ENCODE measurements around the gene EEF1A2.

Gene EEF1A2

GRCh38 chr20:63487116-63487764 is 11.6 kb downstream of the EEF1A2 start:
- H3K56ac ChIP-seq (ENCODE audit: low read length): peak overlapping the region; percentile 34
- H3K79me1 ChIP-seq (ENCODE audit: low read length): no peaks in the 10 kb centered on the region
- H3K9ac ChIP-seq (ENCODE audit: low read length): no peak overlapping the region

GRCh38 chr20:63486300-63486855 is 12.5 kb downstream of the EEF1A2 start:
- H3K4me1 ChIP-seq (ENCODE audit: control insufficient read depth, low read depth, low read length): no peaks in the 10 kb centered on the region

More at GRCh38 chr20:63487116-63487764, 11.6 kb downstream of the EEF1A2 start:
- Histone ChIP-seq H2AK5ac (ENCODE audit: low read length) (no peak overlapping the region), H3K4me2 (ENCODE audit: low read length) (no peak overlapping the region), H3K36me3 (ENCODE audit: control insufficient read depth, insufficient read depth, low read length) (no peaks in the 10 kb centered on the region), H2BK5ac (ENCODE audit: low read length) (no peak overlapping the region), H3K4ac (ENCODE audit: low read depth, low read length) (no peak overlapping the region), H2BK120ac (ENCODE audit: low read depth, low read length) (no peak overlapping the region), H2BK15ac (replicated peaks; ENCODE audit: low read depth) (no peak overlapping the region), H3K23ac (ENCODE audit: low read length) (no peak overlapping the region), H3K27me3 (ENCODE audit: insufficient read depth, low read length, poor library complexity) (peaks cover 8% of the 10 kb centered on the region), H4K5ac (ENCODE audit: low read length) (no peak overlapping the region), H3K18ac (ENCODE audit: low read length) (no peak overlapping the region), H4K8ac (ENCODE audit: low read depth, low read length) (no peak overlapping the region), H3K4me1 (ENCODE audit: control insufficient read depth, low read depth, low read length) (no peaks in the 10 kb centered on the region), H3K27ac (ENCODE audit: low read depth, low read length) (no peak overlapping the region), H3K79me2 (ENCODE audit: control insufficient read depth, insufficient read depth, low read length) (no peaks in the 10 kb centered on the region), H3K4me3 (ENCODE audit: low read length) (no peak overlapping the region)
- DNase-seq: no peak
- no CpG with 5 or more reads among the region's 14 CpGs for WGBS (ENCODE audit: extremely low coverage, insufficient coverage, low lambda C conversion rate)

GRCh38 chr20:63484651-63485403 is 14.1 kb downstream of the EEF1A2 start:
- H3K27me3 ChIP-seq (ENCODE audit: insufficient read depth, low read length, poor library complexity): peaks cover 8% of the 10 kb centered on the region
- no CpG with 5 or more reads among the region's 18 CpGs for WGBS (ENCODE audit: extremely low coverage, insufficient coverage, low lambda C conversion rate)

More at GRCh38 chr20:63486300-63486855, 12.5 kb downstream of the EEF1A2 start:
- H3K4ac ChIP-seq (ENCODE audit: low read depth, low read length): no peak overlapping the region
- H3K56ac ChIP-seq (ENCODE audit: low read length): no peak overlapping the region
- no peak overlapping the region for H3K27ac ChIP-seq (ENCODE audit: low read depth, low read length)
- no peak overlapping the region for H3K4me3 ChIP-seq (ENCODE audit: low read length)
- DNase-seq: no peak
- H3K79me2 ChIP-seq (ENCODE audit: control insufficient read depth, insufficient read depth, low read length): no peaks in the 10 kb centered on the region
- no peak overlapping the region for H3K4me2 ChIP-seq (ENCODE audit: low read length)
- no peak overlapping the region for H2BK15ac ChIP-seq (replicated peaks; ENCODE audit: low read depth)
- H3K27me3 ChIP-seq (ENCODE audit: insufficient read depth, low read length, poor library complexity): peaks cover 8% of the 10 kb centered on the region
- no peak overlapping the region for H3K18ac ChIP-seq (ENCODE audit: low read length)
- H3K79me1 ChIP-seq (ENCODE audit: low read length): no peaks in the 10 kb centered on the region
- H4K8ac ChIP-seq (ENCODE audit: low read depth, low read length): no peak overlapping the region
- no peak overlapping the region for H3K23ac ChIP-seq (ENCODE audit: low read length)
- H2AK5ac ChIP-seq (ENCODE audit: low read length): no peak overlapping the region
- no peak overlapping the region for H2BK120ac ChIP-seq (ENCODE audit: low read depth, low read length)
- no peak overlapping the region for H3K9ac ChIP-seq (ENCODE audit: low read length)
- no peaks in the 10 kb centered on the region for H3K36me3 ChIP-seq (ENCODE audit: control insufficient read depth, insufficient read depth, low read length)
- H2BK5ac ChIP-seq (ENCODE audit: low read length): no peak overlapping the region
- no peak overlapping the region for H4K5ac ChIP-seq (ENCODE audit: low read length)
- no CpG with 5 or more reads among the region's 17 CpGs for WGBS (ENCODE audit: extremely low coverage, insufficient coverage, low lambda C conversion rate)

GRCh38 chr20:63484236-63484635 is 14.6 kb downstream of the EEF1A2 start:
- H3K4me2 ChIP-seq (ENCODE audit: low read length): no peak overlapping the region
- H4K8ac ChIP-seq (ENCODE audit: low read depth, low read length): no peak overlapping the region
- no peaks in the 10 kb centered on the region for H3K36me3 ChIP-seq (ENCODE audit: control insufficient read depth, insufficient read depth, low read length)
- H3K9ac ChIP-seq (ENCODE audit: low read length): no peak overlapping the region
- H3K4me1 ChIP-seq (ENCODE audit: control insufficient read depth, low read depth, low read length): no peaks in the 10 kb centered on the region
- H4K5ac ChIP-seq (ENCODE audit: low read length): no peak overlapping the region
- H3K18ac ChIP-seq (ENCODE audit: low read length): no peak overlapping the region
- no peak for DNase-seq
- no peak overlapping the region for H2AK5ac ChIP-seq (ENCODE audit: low read length)
- no peak overlapping the region for H2BK5ac ChIP-seq (ENCODE audit: low read length)
- H2BK120ac ChIP-seq (ENCODE audit: low read depth, low read length): no peak overlapping the region
- H3K4me3 ChIP-seq (ENCODE audit: low read length): no peak overlapping the region
- no peak overlapping the region for H3K23ac ChIP-seq (ENCODE audit: low read length)
- no peaks in the 10 kb centered on the region for H3K79me1 ChIP-seq (ENCODE audit: low read length)
- H3K56ac ChIP-seq (ENCODE audit: low read length): no peak overlapping the region
- no peak overlapping the region for H2BK15ac ChIP-seq (replicated peaks; ENCODE audit: low read depth)
- no peak overlapping the region for H3K4ac ChIP-seq (ENCODE audit: low read depth, low read length)
- no CpG with 5 or more reads among the region's 17 CpGs for WGBS (ENCODE audit: extremely low coverage, insufficient coverage, low lambda C conversion rate)
- no peak overlapping the region for H3K27ac ChIP-seq (ENCODE audit: low read depth, low read length)
- H3K79me2 ChIP-seq (ENCODE audit: control insufficient read depth, insufficient read depth, low read length): no peaks in the 10 kb centered on the region
- H3K27me3 ChIP-seq (ENCODE audit: insufficient read depth, low read length, poor library complexity): peaks cover 8% of the 10 kb centered on the region

More at GRCh38 chr20:63484651-63485403, 14.1 kb downstream of the EEF1A2 start:
- no peak overlapping the region for H4K5ac ChIP-seq (ENCODE audit: low read length)
- DNase-seq: no peak
- H3K79me1 ChIP-seq (ENCODE audit: low read length): no peaks in the 10 kb centered on the region
- no peak overlapping the region for H2BK15ac ChIP-seq (replicated peaks; ENCODE audit: low read depth)
- no peak overlapping the region for H3K4me2 ChIP-seq (ENCODE audit: low read length)
- H3K18ac ChIP-seq (ENCODE audit: low read length): no peak overlapping the region
- H2BK5ac ChIP-seq (ENCODE audit: low read length): no peak overlapping the region
- H3K23ac ChIP-seq (ENCODE audit: low read length): no peak overlapping the region
- no peak overlapping the region for H4K8ac ChIP-seq (ENCODE audit: low read depth, low read length)
- no peak overlapping the region for H3K9ac ChIP-seq (ENCODE audit: low read length)
- no peak overlapping the region for H3K27ac ChIP-seq (ENCODE audit: low read depth, low read length)
- H3K36me3 ChIP-seq (ENCODE audit: control insufficient read depth, insufficient read depth, low read length): no peaks in the 10 kb centered on the region
- H2AK5ac ChIP-seq (ENCODE audit: low read length): no peak overlapping the region
- no peak overlapping the region for H3K56ac ChIP-seq (ENCODE audit: low read length)
- H3K79me2 ChIP-seq (ENCODE audit: control insufficient read depth, insufficient read depth, low read length): no peaks in the 10 kb centered on the region
- H3K4me1 ChIP-seq (ENCODE audit: control insufficient read depth, low read depth, low read length): no peaks in the 10 kb centered on the region
- H3K4me3 ChIP-seq (ENCODE audit: low read length): no peak overlapping the region
- H2BK120ac ChIP-seq (ENCODE audit: low read depth, low read length): no peak overlapping the region
- no peak overlapping the region for H3K4ac ChIP-seq (ENCODE audit: low read depth, low read length)

DNA sequence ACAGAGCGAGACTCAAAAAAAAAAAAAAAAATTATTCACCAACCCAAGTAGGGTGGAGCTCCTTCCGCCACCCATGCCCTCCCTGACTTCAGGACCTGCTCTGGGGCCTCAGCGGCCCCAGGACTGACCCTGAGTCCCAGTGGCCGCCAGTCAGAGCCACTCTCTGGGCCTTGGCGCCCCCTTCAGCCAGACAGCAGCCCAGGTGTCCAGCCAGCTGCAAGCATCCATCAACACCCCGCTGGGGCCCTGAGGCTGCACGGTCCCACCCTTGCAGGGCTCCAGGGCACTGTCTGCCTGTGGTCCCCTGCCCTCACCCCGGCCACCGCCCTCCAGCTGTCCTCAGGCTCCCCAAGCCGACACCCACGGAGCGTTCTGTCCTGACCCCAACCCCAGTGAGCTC is 15.0 kb downstream of the EEF1A2 start:
- no peak for DNase-seq
- no peak overlapping the region for H3K4me3 ChIP-seq (ENCODE audit: low read length)
- H3K79me1 ChIP-seq (ENCODE audit: low read length): no peaks in the 10 kb centered on the region
- no peak overlapping the region for H3K23ac ChIP-seq (ENCODE audit: low read length)
- no peak overlapping the region for H3K56ac ChIP-seq (ENCODE audit: low read length)
- no peak overlapping the region for H2BK120ac ChIP-seq (ENCODE audit: low read depth, low read length)
- H3K27ac ChIP-seq (ENCODE audit: low read depth, low read length): no peak overlapping the region
- no peak overlapping the region for H3K4ac ChIP-seq (ENCODE audit: low read depth, low read length)
- no peak overlapping the region for H2AK5ac ChIP-seq (ENCODE audit: low read length)
- no CpG with 5 or more reads among the region's 12 CpGs for WGBS (ENCODE audit: extremely low coverage, insufficient coverage, low lambda C conversion rate)
- H2BK5ac ChIP-seq (ENCODE audit: low read length): no peak overlapping the region
- no peak overlapping the region for H4K5ac ChIP-seq (ENCODE audit: low read length)
- H3K36me3 ChIP-seq (ENCODE audit: control insufficient read depth, insufficient read depth, low read length): no peaks in the 10 kb centered on the region
- H3K9ac ChIP-seq (ENCODE audit: low read length): no peak overlapping the region
- H3K4me1 ChIP-seq (ENCODE audit: control insufficient read depth, low read depth, low read length): no peaks in the 10 kb centered on the region
- peaks cover 4% of the 10 kb centered on the region for H3K27me3 ChIP-seq (ENCODE audit: insufficient read depth, low read length, poor library complexity)
- H2BK15ac ChIP-seq (replicated peaks; ENCODE audit: low read depth): no peak overlapping the region
- H3K79me2 ChIP-seq (ENCODE audit: control insufficient read depth, insufficient read depth, low read length): no peaks in the 10 kb centered on the region
- no peak overlapping the region for H3K18ac ChIP-seq (ENCODE audit: low read length)
- no peak overlapping the region for H3K4me2 ChIP-seq (ENCODE audit: low read length)
- no peak overlapping the region for H4K8ac ChIP-seq (ENCODE audit: low read depth, low read length)
